GM12878 (cell line): Measurements from ENCODE around the gene MRPL50. TPM values are rescaled to one million over a fixed set of nuclear protein-coding genes. Genes with fewer than 3 reads are reported as not detected.
"Not testable (repeated sequence)": the region's sequence is repeated elsewhere in the genome, so short reads cannot be mapped to it uniquely, and the experiment has no call there.

Experiments
- ATAC-seq: fragments of 200-7000 bp; cut with Tn5 transposase; 3 replicates; pipeline ENCODE4 v1.9.1; 2020; ENCODE audit warnings: mild to moderate bottlenecking, moderate library complexity
- BruUV-seq: library from RNA; stranded (reverse); fragments of 400-500 nt; replicated peaks from 2 replicates; lab custom pipeline; 2021; lab: Mats Ljungman, UMichigan
- CTCF ChIA-PET: fragments of 300-600 bp; sonication (Branson Sonifier 250); formaldehyde crosslinking; extraction: SDS; loops from one replicate; lab custom pipeline; 2021; ENCODE audit warnings: inconsistent platforms; lab: Yijun Ruan, JAX
- POLR2A ChIA-PET: fragments of 350-600 bp; formaldehyde crosslinking; extraction: SDS; loops from one replicate; lab custom pipeline; 2021; ENCODE audit warnings: inconsistent platforms; lab: Charles Lee
- RAD21 ChIA-PET: fragments of 300-600 bp; sonication (Branson Sonifier 250); formaldehyde crosslinking; loops from one replicate; lab custom pipeline; 2023; ENCODE audit warnings: antibody characterized with exemption; ENCODE audit not compliant: unreplicated experiment; lab: Charles Lee
- SMC1A ChIA-PET: fragments of 300-600 bp; sonication (Branson Sonifier 250); formaldehyde crosslinking; loops from one replicate; lab custom pipeline; 2023; ENCODE audit not compliant: unreplicated experiment, uncharacterized antibody; lab: Charles Lee
- DNase-seq: peaks from one replicate; pipeline ENCODE4 v3.0.0-alpha.2; 2011; ENCODE audit warnings: low read depth, low spot score
- FAIRE-seq: peaks from 3 replicates; lab custom pipeline; 2011; peaks lifted over from hg19 to GRCh38; lab: Jason Lieb, UNC
- H2AFZ ChIP-seq: 2 replicates; pipeline ENCODE4 v1.6.0; 2011; ENCODE audit warnings: low read depth, low read length, control low read depth; ENCODE audit not compliant: control insufficient read depth
- H3K27ac ChIP-seq: 2 replicates; pipeline ENCODE4 v1.5.1; 2011; ENCODE audit warnings: control low read depth; ENCODE audit not compliant: control insufficient read depth, insufficient read depth
- H3K27me3 ChIP-seq, 2 experiments: replicated peaks in 1 of 2; 2 replicates each; pipeline versions ENCODE4 v1.6.0 to v1.6.1; 2011; ENCODE audit warnings: low read length in 1 of 2; ENCODE audit not compliant: control insufficient read depth in 2 of 2, insufficient read depth in 2 of 2
- H3K36me3 ChIP-seq, 2 experiments: 2 replicates each; pipeline ENCODE4 v1.5.1; 2011; ENCODE audit warnings: low read length in 1 of 2; ENCODE audit not compliant: control insufficient read depth in 2 of 2, insufficient read depth in 2 of 2
- H3K4me1 ChIP-seq: 2 replicates; pipeline ENCODE4 v1.6.1; 2011; ENCODE audit warnings: mild to moderate bottlenecking, low read length, moderate library complexity, mixed read lengths; ENCODE audit not compliant: control insufficient read depth, insufficient read depth
- H3K4me2 ChIP-seq: 2 replicates; pipeline ENCODE4 v1.6.0; 2011; ENCODE audit warnings: control low read depth; ENCODE audit not compliant: control insufficient read depth, insufficient read depth
- H3K4me3 ChIP-seq: fragments of 200-600 bp; sonication (generic); 2 replicates; pipeline ENCODE4 v1.5.1; 2016
- H3K79me2 ChIP-seq: 2 replicates; pipeline ENCODE4 v1.6.0; 2011; ENCODE audit warnings: low read length; ENCODE audit not compliant: control insufficient read depth, insufficient read depth
- H3K9ac ChIP-seq: 2 replicates; pipeline ENCODE4 v1.8.0; 2011; ENCODE audit warnings: low read length, control low read depth, mixed read lengths; ENCODE audit not compliant: control insufficient read depth, insufficient read depth
- H3K9me3 ChIP-seq: replicated peaks from 3 replicates; pipeline ENCODE4 v1.5.1; 2011; ENCODE audit warnings: mild to moderate bottlenecking, low read length; ENCODE audit not compliant: control insufficient read depth, insufficient read depth
- H4K20me1 ChIP-seq: 2 replicates; pipeline ENCODE4 v1.6.0; 2011; ENCODE audit not compliant: control insufficient read depth, insufficient read depth
- CBX5 ChIP-seq: sonication (generic); IDR thresholded peaks from 2 replicates; pipeline ENCODE4 v1.6.1; 2016; ENCODE audit warnings: low read depth, moderate library complexity, mild to moderate bottlenecking, inconsistent platforms
- HDAC2 ChIP-seq: fragments of 200-600 bp; sonication (generic); IDR thresholded peaks from 2 replicates; pipeline ENCODE4 v1.6.1; 2017
- JUND ChIP-seq: IDR thresholded peaks from 2 replicates; pipeline ENCODE4 v1.6.1; 2012; ENCODE audit warnings: low read depth, mild to moderate bottlenecking, low read length, improper control_type of control experiment, moderate library complexity
- LARP7 ChIP-seq: fragments of 450-650 bp; IDR thresholded peaks from 2 replicates; pipeline ENCODE4 v1.6.1; 2017; ENCODE audit warnings: mild to moderate bottlenecking
- MYC ChIP-seq: IDR thresholded peaks from 2 replicates; pipeline ENCODE4 v1.6.1; 2011; ENCODE audit warnings: mild to moderate bottlenecking, low read length, moderate library complexity, inconsistent platforms; ENCODE audit not compliant: insufficient read depth, insufficient replicate concordance, insufficient read length, severe bottlenecking
- PAX5 ChIP-seq: IDR thresholded peaks from 2 replicates; pipeline ENCODE4 v1.6.1; 2011; ENCODE audit warnings: low read depth, low read length, borderline replicate concordance
- RB1 ChIP-seq: fragments of 450-650 bp; formaldehyde crosslinking; IDR thresholded peaks from 2 replicates; pipeline ENCODE4 v1.6.1; 2017; ENCODE audit warnings: mild to moderate bottlenecking, borderline replicate concordance
- RUNX3 ChIP-seq: IDR thresholded peaks from 2 replicates; pipeline ENCODE4 v1.6.1; 2012; ENCODE audit warnings: low read length, inconsistent platforms
- SKIL ChIP-seq: fragments of 450-650 bp; IDR thresholded peaks from 2 replicates; pipeline ENCODE4 v1.6.1; 2017; ENCODE audit warnings: mild to moderate bottlenecking, low read depth, inconsistent platforms; ENCODE audit not compliant: poor library complexity, severe bottlenecking
- USF2 ChIP-seq: IDR thresholded peaks from 2 replicates; pipeline ENCODE4 v1.6.1; 2011; ENCODE audit warnings: low read depth, low read length, improper control_type of control experiment, borderline replicate concordance
- ZBTB33 ChIP-seq: fragments of 450-650 bp; IDR thresholded peaks from 2 replicates; pipeline ENCODE4 v1.6.1; 2017; ENCODE audit warnings: mild to moderate bottlenecking
- WGBS: methylation state at CpG from one replicate; pipeline ENCODE4 v1.1.6; 2016; ENCODE audit warnings: low lambda C conversion rate; ENCODE audit not compliant: insufficient replicate concordance, insufficient coverage; ENCODE audit errors: missing lambda C conversion rate; 5-methylcytosine and 5-hydroxymethylcytosine counted together
- in situ Hi-C: fragments of 300-500 bp; cut with MboI; formaldehyde crosslinking; loops from 9 replicates; pipeline ENCODE4 v1.14.3; 2018; ENCODE audit warnings: mixed read lengths
- intact Hi-C: fragments of 100-400 bp; cut with micrococcal nuclease; formaldehyde crosslinking; loops from one replicate; pipeline ENCODE4 v1.14.2; 2022; ENCODE audit not compliant: unreplicated experiment
- polyA plus RNA-seq, 11 experiments: library from polyadenylated mRNA; depleted of rRNA in 4 of 11; unstranded in 6 of 11; stranded (reverse) in 5 of 11; fragments of >200 nt; fragmentation: Nextera tagmentation in 4 of 11; fragmentation: Illumina TruSeq in 1 of 11; extraction: Ambion mirVana in 4 of 11; extraction: Trizol in 1 of 11; gene quantifications; 1 replicate in 1 of 11; 2 replicates in 10 of 11; pipeline versions ENCODE4 v1.2.1 to v1.2.3, GENCODE V29; 2011 to 2016; ENCODE audit warnings: inconsistent platforms in 2 of 11, missing spikeins in 2 of 11, low read depth in 1 of 11
- total RNA-seq, 4 experiments: library from RNA; depleted of rRNA in 3 of 4; stranded (reverse); fragments of >200 nt in 3 of 4; fragmentation: Illumina TruSeq in 1 of 4; extraction: Trizol in 1 of 4; gene quantifications; 2 replicates each; pipeline versions ENCODE4 v1.2.1 to v1.2.3, GENCODE V29; 2013 to 2021

MRPL50 gene
- total and polyA plus RNA-seq, 10 of the 15 experiments (the other 5 are each of a cell fraction or from before 2014, with no cell fraction given), result 12.8 to 79.4 (median 27.9) TPM

- in situ Hi-C loops, intact Hi-C loops, H3K79me2 ChIP-seq, H4K20me1 ChIP-seq, ATAC-seq, H2AFZ ChIP-seq, BruUV-seq, H3K4me1 ChIP-seq, H3K4me2 ChIP-seq, H3K27me3 ChIP-seq, H3K27ac ChIP-seq, DNase-seq, SMC1A ChIA-PET, POLR2A ChIA-PET, H3K4me3 ChIP-seq, CTCF ChIA-PET, FAIRE-seq, H3K9ac ChIP-seq, RAD21 ChIA-PET, H3K9me3 ChIP-seq: not testable (repeated sequence)
- H3K36me3 ChIP-seq, result peaks cover 0 to 12% of the 10 kb centered on the region in 2 experiments; a peak in 1 of 4 replicates
- 98% methylated on average over 11 of the region's 11 CpGs for WGBS
- TF ChIP-seq CBX5, result peak; percentile 81; the same call in 1 of the 2 replicates
- TF ChIP-seq ZBTB33, result peak; percentile 88; the same call in 1 of the 2 replicates
Measured at GRCh38 chr9:101384873-101385536, 13.4 kb downstream of the MRPL50 start, which contains the start of gene BAAT. Gene BAAT (minus strand): TSS chr9:101385006. CDS start chr9:101371404, 13,602 bp downstream.

GRCh38 chr9:101383361-101383760, 15.1 kb downstream of the MRPL50 start:
- DNase-seq (no peak), ATAC-seq (no peak), FAIRE-seq (no peak)
- ChIA-PET SMC1A (interaction anchor here (0.8 kb wide), 1 partner anchor 76 kb away, joined by 3 read pairs; no protein-coding TSS in a partner anchor), POLR2A (no interaction called here), CTCF (interaction anchor here (1.0 to 1.9 kb wide), 2 partner anchors 13 to 15 kb away, joined by 4 to 6 read pairs; partner anchors contain the start of genes MRPL50 and ZNF189), RAD21 (no interaction called here)
- in situ Hi-C loops, result no loop called here
- H4K20me1 ChIP-seq, result no peaks in the 10 kb centered on the region
- H3K4me2 ChIP-seq, result no peak overlapping the region
- no TSS peak for BruUV-seq
- H3K4me1 ChIP-seq, result no peaks in the 10 kb centered on the region
- WGBS, result 58% methylated on average over 2 of the region's 2 CpGs
- no peaks in the 10 kb centered on the region for H3K27me3 ChIP-seq
- H3K27ac ChIP-seq, result no peak overlapping the region
- H3K9ac ChIP-seq, result no peak overlapping the region
- H3K4me3 ChIP-seq, result no peak overlapping the region
- H3K36me3 ChIP-seq, result peaks cover 0 to 3% of the 10 kb centered on the region in 2 experiments; a peak in 1 of 4 replicates
- H3K79me2 ChIP-seq, result no peaks in the 10 kb centered on the region
- no peak overlapping the region for H2AFZ ChIP-seq
- no peaks in the 10 kb centered on the region for H3K9me3 ChIP-seq
- intact Hi-C loops, result no loop called here
- TF ChIP-seq PAX5 (no peak), USF2 (no peak), RUNX3 (no peak), SKIL (no peak), HDAC2 (no peak), RB1 (no peak), LARP7 (no peak), JUND (no peak), MYC (no peak)
